Thoracic aorta (tissue), 2 donors: Measurements from ENCODE around the gene ZNF181. TPM values are rescaled to one million over a fixed set of nuclear protein-coding genes. Genes with fewer than 3 reads are reported as not detected.

Source experiments
- ATAC-seq: fragments of 150-250 bp; one replicate; pipeline ENCODE4 v1.8.0; 2017; ENCODE audit warnings: low read depth; ENCODE audit not compliant: insufficient number of reproducible peaks, low FRiP score
- DNase-seq: peaks from one replicate; pipeline ENCODE4 v3.0.0-alpha.2; 2020; ENCODE audit warnings: low spot score
- H3K27ac ChIP-seq, 2 donors: fragments of 200-600 bp; sonication (generic); 1 replicate in 1 of 2; 2 replicates in 1 of 2; pipeline ENCODE4 v1.5.1; 2016; ENCODE audit warnings: mild to moderate bottlenecking in 2 of 2, moderate library complexity in 2 of 2
- H3K27me3 ChIP-seq: fragments of 200-600 bp; sonication (generic); replicated peaks from 2 replicates; pipeline ENCODE4 v1.6.0; 2016; ENCODE audit warnings: mild to moderate bottlenecking; ENCODE audit not compliant: insufficient read depth
- H3K36me3 ChIP-seq: fragments of 200-600 bp; sonication (generic); one replicate; pipeline ENCODE4 v1.5.1; 2016
- H3K4me1 ChIP-seq, 2 donors: fragments of 200-600 bp; sonication (generic); 1 replicate in 1 of 2; 2 replicates in 1 of 2; pipeline versions ENCODE4 v1.5.1 to v1.6.0; 2016; ENCODE audit warnings: low read depth in 2 of 2, mild to moderate bottlenecking in 1 of 2; ENCODE audit not compliant: control insufficient read depth in 1 of 2
- H3K4me3 ChIP-seq: fragments of 200-600 bp; sonication (generic); 2 replicates; pipeline ENCODE4 v1.5.1; 2016; ENCODE audit warnings: mild to moderate bottlenecking
- H3K9me3 ChIP-seq: fragments of 200-600 bp; sonication (generic); 2 replicates; pipeline ENCODE4 v1.5.1; 2016
- CTCF ChIP-seq: fragments of 200-600 bp; sonication (generic); IDR thresholded peaks from one replicate; pipeline ENCODE4 v1.5.1; 2019; ENCODE audit warnings: antibody characterized with exemption
- total RNA-seq, 2 donors: library from RNA; depleted of rRNA; stranded (reverse); fragments of >200 nt; gene quantifications; one replicate each; pipeline versions ENCODE4 v1.1.0 to v1.2.3, GENCODE V29; 2016

The ZNF181 gene
- total RNA-seq, 2 donors from 2014 or later = 23.0 to 78.0 TPM

DNA sequence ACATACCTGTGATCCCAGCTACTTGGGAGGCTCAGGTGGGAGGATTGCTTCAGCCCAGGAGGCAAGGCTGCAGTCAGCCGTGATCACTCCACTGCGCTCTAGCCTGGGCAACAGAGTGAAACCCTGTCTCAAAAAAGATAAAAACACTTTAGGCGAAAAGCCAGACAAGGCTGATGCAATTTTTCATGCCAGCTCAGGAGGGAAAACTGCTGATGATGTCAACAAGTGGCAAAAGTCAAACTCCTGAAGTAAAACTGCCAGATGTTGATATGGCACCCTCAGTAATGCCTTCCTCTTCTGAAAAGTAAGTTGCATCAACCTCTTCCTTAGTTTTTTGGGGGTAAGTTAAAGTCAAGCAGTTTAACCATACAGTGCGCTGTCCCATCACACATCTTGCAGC lies 23.4 kb downstream of the ZNF181 start:
- no peak for ATAC-seq
- no peaks in the 10 kb centered on the region for H3K27me3 ChIP-seq
- no peak overlapping the region for H3K4me3 ChIP-seq
- no peaks in the 10 kb centered on the region for H3K4me1 ChIP-seq
- no peak for TF ChIP-seq CTCF
- H3K27ac ChIP-seq = no peak overlapping the region
- peaks cover 32% of the 10 kb centered on the region for H3K36me3 ChIP-seq
- H3K9me3 ChIP-seq = peaks cover 99% of the 10 kb centered on the region
- DNase-seq = no peak

- Histone ChIP-seq H3K27me3 (no peaks in the 10 kb centered on the region), H3K4me1 (no peaks in the 10 kb centered on the region), H3K4me3 (no peak overlapping the region), H3K36me3 (peaks cover 42% of the 10 kb centered on the region), H3K27ac (no peak overlapping the region), H3K9me3 (peaks cover 98% of the 10 kb centered on the region)
- ATAC-seq (no peak), DNase-seq (no peak)
- TF ChIP-seq CTCF = no peak
Observed at GRCh38 chr19:34759218-34759917, 25.3 kb downstream of the ZNF181 start.

DNA sequence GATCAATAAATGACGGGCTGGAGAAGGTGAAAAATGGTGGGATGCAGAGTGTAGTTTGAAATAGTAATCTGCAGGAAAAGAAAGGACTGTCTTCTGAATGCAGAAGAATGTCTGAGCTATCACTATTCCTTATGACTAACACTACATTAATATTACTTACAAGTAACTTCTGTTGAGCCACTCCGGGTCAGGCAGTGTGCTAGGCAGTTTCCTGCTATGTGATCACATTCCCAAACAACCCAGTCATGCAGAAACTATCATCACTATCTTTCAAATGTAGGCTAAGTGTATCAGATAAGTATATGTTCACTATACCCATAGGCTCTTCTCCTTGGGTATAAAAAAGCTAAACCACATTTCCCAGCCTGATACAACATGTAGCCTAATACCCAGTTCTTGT lies 32.3 kb downstream of the ZNF181 start:
- H3K27me3 ChIP-seq = no peaks in the 10 kb centered on the region
- H3K9me3 ChIP-seq = peaks cover 33% of the 10 kb centered on the region
- no peak overlapping the region for H3K4me3 ChIP-seq
- no peaks in the 10 kb centered on the region for H3K4me1 ChIP-seq
- TF ChIP-seq CTCF = no peak
- DNase-seq = no peak
- peaks cover 64% of the 10 kb centered on the region for H3K36me3 ChIP-seq
- no peak for ATAC-seq
- no peak overlapping the region for H3K27ac ChIP-seq

GRCh38 chr19:34767951-34768350 lies 33.9 kb downstream of the ZNF181 start:
- DNase-seq = no peak
- H3K9me3 ChIP-seq = peaks cover 17% of the 10 kb centered on the region
- no peak for ATAC-seq
- no peak overlapping the region for H3K27ac ChIP-seq
- no peak overlapping the region for H3K4me3 ChIP-seq
- TF ChIP-seq CTCF = no peak
- H3K27me3 ChIP-seq = no peaks in the 10 kb centered on the region
- H3K36me3 ChIP-seq = peaks cover 55% of the 10 kb centered on the region
- peaks cover 9 to 10% of the 10 kb centered on the region in 2 donors for H3K4me1 ChIP-seq

GRCh38 chr19:34772697-34773554 lies 38.9 kb downstream of the ZNF181 start, which contains the start of gene ZNF599:
Gene ZNF599 (minus strand): TSS chr19:34773215. CDS start chr19:34772841, 374 bp downstream.
- peaks cover 9 to 10% of the 10 kb centered on the region in 2 donors for H3K4me1 ChIP-seq
- H3K27ac ChIP-seq = peak within 1 kb of the TSS; percentile 45 to 61
- peak within 1 kb of the TSS; percentile 97 for H3K4me3 ChIP-seq
- H3K9me3 ChIP-seq = no peaks in the 10 kb centered on the region
- H3K36me3 ChIP-seq = peaks cover 11% of the 10 kb centered on the region
- no peak for TF ChIP-seq CTCF
- ATAC-seq = peak; percentile 72
- no peaks in the 10 kb centered on the region for H3K27me3 ChIP-seq
- DNase-seq = peak; percentile 57
